Panc1 (cell line): ENCODE data around the gene EHBP1. TPM values are rescaled to one million over a fixed set of nuclear protein-coding genes. Genes with fewer than 3 reads are reported as not detected.

Experiments
- ATAC-seq: fragments of 200-7000 bp; cut with Tn5 transposase; 2 replicates; pipeline ENCODE4 v1.9.1; 2020; ENCODE audit warnings: mild to moderate bottlenecking, moderate library complexity
- Bru-seq: library from RNA; stranded (reverse); fragments of 400-500 nt; gene quantifications from one replicate; lab custom pipeline; 2021; lab: Mats Ljungman, UMichigan
- BruChase-seq, 2 experiments: library from RNA; stranded (reverse); fragments of 400-500 nt; gene quantifications; one replicate each; lab custom pipeline; 2021; lab: Mats Ljungman, UMichigan
- BruUV-seq: library from RNA; stranded (reverse); fragments of 400-500 nt; replicated peaks from 2 replicates; lab custom pipeline; 2021; lab: Mats Ljungman, UMichigan
- CTCF ChIA-PET: fragments of 300-600 bp; sonication (Branson Sonifier 250); formaldehyde crosslinking; loops from one replicate; lab custom pipeline; 2022; ENCODE audit warnings: antibody characterized with exemption; lab: Charles Lee
- POLR2A ChIA-PET: fragments of 300-600 bp; sonication (Branson Sonifier 250); formaldehyde crosslinking; loops from one replicate; lab custom pipeline; 2022; ENCODE audit warnings: antibody characterized with exemption; lab: Charles Lee
- DNase-seq: peaks from one replicate; pipeline ENCODE4 v3.0.0-alpha.2; 2010; ENCODE audit warnings: low read depth, low spot score
- H3K27ac ChIP-seq: 2 replicates; pipeline ENCODE4 v1.5.1; 2011; ENCODE audit warnings: mild to moderate bottlenecking, low read length, inconsistent platforms
- H3K27me3 ChIP-seq: fragments of 200-500 bp; sonication (Bioruptor generic); 2 replicates; pipeline ENCODE4 v1.6.0; 2014; ENCODE audit warnings: low read length, inconsistent platforms; ENCODE audit not compliant: control insufficient read depth, insufficient read depth
- H3K36me3 ChIP-seq: fragments of 200-500 bp; sonication (Bioruptor generic); 2 replicates; pipeline ENCODE4 v1.5.1; 2014; ENCODE audit warnings: inconsistent platforms, mild to moderate bottlenecking, low read length, moderate library complexity; ENCODE audit not compliant: control insufficient read depth, insufficient read depth
- H3K4me1 ChIP-seq: 2 replicates; pipeline ENCODE4 v1.5.1; 2011; ENCODE audit warnings: inconsistent platforms, mild to moderate bottlenecking, low read length, moderate library complexity; ENCODE audit not compliant: control insufficient read depth, insufficient read depth
- H3K4me3 ChIP-seq, 2 experiments: 2 replicates each; pipeline ENCODE4 v1.5.1; 2011 to 2012; ENCODE audit warnings: low read depth in 2 of 2, low read length in 2 of 2, mild to moderate bottlenecking in 2 of 2, inconsistent platforms in 1 of 2, moderate library complexity in 1 of 2
- H3K9me3 ChIP-seq: fragments of 200-500 bp; sonication (Bioruptor generic); 2 replicates; pipeline ENCODE4 v1.5.1; 2014; ENCODE audit warnings: low read depth, mild to moderate bottlenecking, inconsistent platforms, low read length, moderate library complexity; ENCODE audit not compliant: control insufficient read depth, insufficient read depth
- POLR2AphosphoS5 ChIP-seq: IDR thresholded peaks from 2 replicates; pipeline ENCODE4 v1.6.1; 2012; ENCODE audit warnings: mild to moderate bottlenecking, low read depth, low read length, moderate library complexity
- REST ChIP-seq, 2 experiments: IDR thresholded peaks; 2 replicates each; pipeline ENCODE4 v1.6.1; 2011 to 2012; ENCODE audit warnings: low read depth in 2 of 2, control low read depth in 1 of 2, low read length in 1 of 2, mild to moderate bottlenecking in 1 of 2, moderate library complexity in 1 of 2; ENCODE audit not compliant: insufficient read depth in 1 of 2
- SIN3A ChIP-seq: IDR thresholded peaks from 2 replicates; pipeline ENCODE4 v1.6.1; 2012; ENCODE audit warnings: low read depth, mild to moderate bottlenecking, low read length, moderate library complexity, borderline replicate concordance; ENCODE audit not compliant: insufficient read depth
- TCF7L2 ChIP-seq: IDR thresholded peaks from 2 replicates; pipeline ENCODE4 v1.6.1; 2011; ENCODE audit warnings: mild to moderate bottlenecking, low read depth, low read length, inconsistent platforms
- in situ Hi-C: cut with HindIII; loops from 2 replicates; pipeline ENCODE4 v1.10.0; 2016; ENCODE audit warnings: low sequenced_read_pairs, low pct_unique_long_range_greater_than_20kb
- intact Hi-C: fragments of 100-400 bp; cut with micrococcal nuclease; formaldehyde crosslinking; loops from one replicate; pipeline ENCODE4 v1.10.0; 2022; ENCODE audit not compliant: unreplicated experiment
- long read RNA-seq: library from polyadenylated mRNA; unstranded; transcript quantifications from one replicate; pipeline ENCODE4 v2.0.0, GENCODE V29; 2021; ENCODE audit not compliant: unreplicated experiment
- polyA plus RNA-seq: library from polyadenylated mRNA; unstranded; fragments of >200 nt; gene quantifications from one replicate; pipeline ENCODE4 v1.2.1, GENCODE V29; 2012; ENCODE audit warnings: missing spikeins; ENCODE audit not compliant: insufficient read length
- total RNA-seq: library from RNA; stranded (reverse); gene quantifications from one replicate; pipeline ENCODE4 v1.2.1, GENCODE V29; 2021; ENCODE audit not compliant: unreplicated experiment
- TF ChIP-seq, protein P1 (sequence below): fragments of 450-650 bp; IDR thresholded peaks from 2 replicates; pipeline ENCODE4 v1.5.1; 2017; ENCODE audit warnings: mild to moderate bottlenecking

The EHBP1 gene
- total RNA-seq (46.1 TPM), Bru-seq, nascent RNA (percentile 81 among the genes with signal in this experiment), BruChase-seq, experiment 1, labeled RNA remaining after a 2-hour chase (percentile 66 among the genes with signal in this experiment), BruChase-seq, experiment 2, labeled RNA remaining after a 6-hour chase (percentile 66 among the genes with signal in this experiment)
- 24.6 TPM for polyA plus RNA-seq
- long read RNA-seq, full-length matches to known transcripts = 2 of 36 reads
- long read RNA-seq, partial matches to known transcripts = 13 of 36 reads
- long read RNA-seq, other reads (novel, unspliced or antisense) = 21 of 36 reads

- Histone ChIP-seq H3K27me3 (no peaks in the 10 kb centered on the region), H3K4me1 (peaks cover 19% of the 10 kb centered on the region), H3K9me3 (peaks cover 18% of the 10 kb centered on the region; the same call in 1 of the 2 replicates), H3K4me3 (peak within 1 kb of the TSS; percentile 71 to 82), H3K27ac (peak within 1 kb of the TSS; percentile 89), H3K36me3 (peaks cover 2% of the 10 kb centered on the region)
- TF ChIP-seq REST (IDR thresholded peaks at IDR 0.05; ENCODE audit: insufficient read depth in 1 of 2, low read depth in 2 of 2, low read length in 1 of 2) = no peak
- TF ChIP-seq, protein P1, sequence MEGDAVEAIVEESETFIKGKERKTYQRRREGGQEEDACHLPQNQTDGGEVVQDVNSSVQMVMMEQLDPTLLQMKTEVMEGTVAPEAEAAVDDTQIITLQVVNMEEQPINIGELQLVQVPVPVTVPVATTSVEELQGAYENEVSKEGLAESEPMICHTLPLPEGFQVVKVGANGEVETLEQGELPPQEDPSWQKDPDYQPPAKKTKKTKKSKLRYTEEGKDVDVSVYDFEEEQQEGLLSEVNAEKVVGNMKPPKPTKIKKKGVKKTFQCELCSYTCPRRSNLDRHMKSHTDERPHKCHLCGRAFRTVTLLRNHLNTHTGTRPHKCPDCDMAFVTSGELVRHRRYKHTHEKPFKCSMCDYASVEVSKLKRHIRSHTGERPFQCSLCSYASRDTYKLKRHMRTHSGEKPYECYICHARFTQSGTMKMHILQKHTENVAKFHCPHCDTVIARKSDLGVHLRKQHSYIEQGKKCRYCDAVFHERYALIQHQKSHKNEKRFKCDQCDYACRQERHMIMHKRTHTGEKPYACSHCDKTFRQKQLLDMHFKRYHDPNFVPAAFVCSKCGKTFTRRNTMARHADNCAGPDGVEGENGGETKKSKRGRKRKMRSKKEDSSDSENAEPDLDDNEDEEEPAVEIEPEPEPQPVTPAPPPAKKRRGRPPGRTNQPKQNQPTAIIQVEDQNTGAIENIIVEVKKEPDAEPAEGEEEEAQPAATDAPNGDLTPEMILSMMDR = no peak
- TF ChIP-seq TCF7L2 = peak; percentile 62
- peak; percentile 75 for TF ChIP-seq POLR2AphosphoS5
- peak; percentile 25; the same call in 1 of the 2 replicates for TF ChIP-seq SIN3A
- ChIA-PET CTCF (no interaction called here), POLR2A (interaction anchor here (0.6 kb wide), 1 partner anchor 58 kb away, joined by 3 read pairs; no protein-coding TSS in a partner anchor)
- in situ Hi-C loops = no loop called here
- ATAC-seq (peak; percentile 97), DNase-seq (peak; percentile 98)
- intact Hi-C loops = loop anchor here (5.0 kb wide), 1 partner anchor 248 kb away; no protein-coding TSS in a partner anchor
- BruUV-seq = no TSS peak
Measured at GRCh38 chr2:62705007-62705829, at the start of gene EHBP1. Gene EHBP1, plus strand, starts transcription at chr2:62705713. Its CDS starts 1,479 bp downstream, at chr2:62707192.

GRCh38 chr2:62657783-62658182 is 47.7 kb upstream of the EHBP1 start:
- ATAC-seq = no peak
- intact Hi-C loops (no loop called here), in situ Hi-C loops (no loop called here)
- ChIA-PET POLR2A (no interaction called here), CTCF (interaction anchor here (0.6 kb wide), 1 partner anchor 51 kb away, joined by 3 read pairs; no protein-coding TSS in a partner anchor)
- no peaks in the 10 kb centered on the region for H3K36me3 ChIP-seq
- H3K9me3 ChIP-seq = no peaks in the 10 kb centered on the region
- no peaks in the 10 kb centered on the region for H3K4me1 ChIP-seq
- no peak overlapping the region for H3K27ac ChIP-seq
- BruUV-seq = no TSS peak
- no peaks in the 10 kb centered on the region for H3K27me3 ChIP-seq
- TF ChIP-seq POLR2AphosphoS5 = no peak
- no peak for TF ChIP-seq REST (IDR thresholded peaks at IDR 0.05; ENCODE audit: insufficient read depth in 1 of 2, low read depth in 2 of 2, low read length in 1 of 2)
- no peak for TF ChIP-seq SIN3A
- TF ChIP-seq TCF7L2 = no peak
- TF ChIP-seq, protein P1 = no peak
- DNase-seq = no peak
- H3K4me3 ChIP-seq = no peak overlapping the region
